NOMO-1 (cell line): ENCODE results near the gene OSBPL5.

Experiments
- DNase-seq, 2 experiments: peaks; one replicate each; lab custom pipeline; 2025; ENCODE audit not compliant: unreplicated experiment in 2 of 2; lab: John Stamatoyannopoulos, UW

OSBPL5 gene

DNA sequence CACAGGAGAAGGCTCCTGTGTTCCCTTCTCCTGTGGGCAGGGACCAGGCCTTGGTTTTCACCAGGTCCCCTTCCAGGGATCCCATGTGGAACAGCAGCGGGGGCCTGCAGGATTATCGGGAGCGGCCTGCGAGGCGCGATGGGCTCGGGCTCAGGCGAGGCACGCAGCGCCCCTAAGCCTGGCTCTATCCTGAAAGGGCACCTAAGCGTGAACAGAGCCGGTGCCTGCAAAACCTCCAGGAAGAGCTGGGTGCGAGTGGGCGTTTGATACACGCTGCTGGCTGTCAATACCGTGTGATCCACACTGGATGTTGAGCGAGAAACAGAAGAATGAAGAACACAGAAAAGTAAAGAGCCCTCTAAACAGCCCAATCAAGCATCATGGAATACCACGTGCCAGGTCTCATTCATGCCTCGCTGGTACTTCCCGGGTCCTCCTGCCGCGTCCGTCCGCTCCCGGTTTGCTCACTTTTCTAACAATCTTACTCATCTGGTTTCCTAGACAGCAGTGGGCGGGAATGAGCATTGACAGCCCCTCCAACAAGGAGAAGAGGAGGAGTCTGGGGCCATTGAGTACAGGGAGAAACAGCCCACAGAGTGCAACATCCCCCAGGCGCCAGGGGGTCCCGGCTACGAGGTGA, 12.5 kb downstream of the OSBPL5 start:
- DNase-seq: no peak

DNA sequence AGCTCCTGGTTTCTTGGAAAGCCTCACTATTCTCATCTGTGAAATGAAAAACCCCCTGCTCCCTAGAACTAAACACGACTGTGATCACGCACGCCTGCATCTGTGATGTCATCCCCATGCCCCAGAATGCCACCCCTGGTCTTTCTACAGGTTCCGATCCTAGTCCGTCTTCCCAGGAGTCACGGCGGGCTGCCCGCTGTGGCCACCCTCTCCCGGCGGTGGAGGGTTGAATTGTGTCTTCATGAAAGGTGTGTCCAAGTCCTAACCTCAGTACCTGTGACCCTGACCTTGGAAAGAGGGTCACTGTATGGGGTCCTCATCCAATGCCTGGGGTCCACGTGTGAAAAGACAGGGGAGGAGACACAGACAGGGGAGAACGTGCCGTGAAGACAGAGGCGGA, 14.4 kb downstream of the OSBPL5 start:
- DNase-seq: no peak

DNA sequence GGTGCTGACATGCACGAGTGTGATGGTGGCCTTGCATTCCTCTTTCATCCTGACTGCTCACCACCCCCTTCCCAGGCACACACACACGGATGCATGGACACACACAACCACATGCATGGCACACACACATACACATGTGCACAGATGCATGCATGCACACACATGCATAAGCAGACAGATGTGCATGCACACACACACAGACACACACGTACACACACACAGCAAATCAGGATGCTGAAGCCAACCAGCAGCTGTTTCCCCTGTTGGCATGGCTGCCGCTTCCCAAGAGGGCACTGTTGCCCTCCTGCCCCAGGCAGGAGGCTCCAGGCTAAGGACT, 15.3 kb downstream of the OSBPL5 start:
- no peak for DNase-seq

DNA sequence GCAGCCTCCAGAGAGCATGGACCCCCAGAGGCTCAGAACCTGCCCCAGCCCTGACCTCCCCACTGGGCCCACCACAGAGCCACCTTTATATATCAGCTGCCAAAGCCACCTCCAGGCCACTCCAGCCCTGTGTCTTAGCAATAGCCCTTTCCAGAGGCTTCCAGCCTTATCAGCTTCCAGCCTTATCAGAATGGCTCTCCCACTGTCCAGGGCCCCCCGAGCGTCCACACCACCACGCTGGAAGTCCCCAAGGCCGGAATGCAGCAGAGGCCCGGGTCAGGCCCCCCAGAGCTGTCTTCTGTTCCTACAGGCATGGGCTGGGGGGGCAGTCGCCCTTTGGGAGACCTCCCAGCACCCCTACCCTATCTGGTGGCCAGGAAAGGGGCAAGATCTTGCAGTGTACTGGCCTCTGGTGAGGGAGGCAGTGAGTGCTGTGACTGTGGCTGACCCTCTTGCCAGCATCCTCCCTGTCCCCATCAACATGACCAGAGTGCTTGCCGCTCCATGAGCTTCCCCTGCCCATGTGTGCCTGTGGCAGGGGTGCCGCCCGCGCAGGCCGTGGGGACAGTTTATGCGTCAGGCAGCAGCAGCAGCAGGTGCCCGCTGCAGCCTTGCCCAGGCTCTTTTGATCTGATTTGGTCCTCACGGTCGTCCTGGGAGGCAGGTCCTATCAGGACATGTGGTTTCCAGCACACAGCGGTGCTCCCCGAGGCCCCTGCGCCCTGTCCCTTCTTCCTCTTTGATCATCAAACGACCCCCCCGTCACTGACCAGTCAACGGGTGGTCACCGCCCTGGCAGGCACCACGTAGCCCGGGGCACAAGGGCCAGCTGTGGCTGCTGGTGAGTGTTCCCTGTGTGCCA, 15.9 kb downstream of the OSBPL5 start:
- DNase-seq: no peak

DNA sequence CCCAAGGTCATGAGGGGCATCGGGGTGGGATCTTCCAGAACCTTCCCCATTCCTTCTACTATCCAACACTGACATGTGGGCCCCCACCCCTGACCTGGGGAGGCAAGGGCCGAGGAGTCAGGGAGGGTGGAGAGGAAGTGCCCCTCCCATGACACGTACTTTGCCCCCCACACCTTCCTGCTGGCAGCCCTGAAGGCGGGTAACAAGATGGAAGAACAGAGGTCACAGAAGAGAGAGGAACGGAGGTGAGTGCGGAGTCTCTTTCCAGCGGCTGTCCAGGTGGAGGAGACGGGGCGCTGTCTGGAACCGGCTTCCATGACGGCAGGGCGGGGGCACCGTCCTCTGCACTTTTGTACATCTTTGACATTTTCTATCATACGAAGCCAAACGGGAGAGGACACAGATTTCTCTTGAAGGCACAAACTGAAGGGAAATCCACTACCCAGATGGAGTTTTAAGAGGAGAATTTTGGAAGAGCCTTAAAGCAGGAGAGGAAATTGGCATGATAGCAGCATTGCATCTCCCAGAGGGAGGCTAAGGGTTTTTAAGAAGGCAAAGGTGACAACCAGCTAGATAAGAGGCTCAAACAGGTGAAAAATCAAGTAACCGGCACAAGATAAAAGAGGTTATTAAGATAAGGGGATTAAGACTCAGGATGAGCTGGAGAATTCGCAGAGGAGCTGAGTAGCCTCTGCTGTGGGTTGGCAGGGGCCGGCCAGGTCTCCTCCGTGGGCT, 16.7 kb downstream of the OSBPL5 start:
- DNase-seq: no peak

DNA sequence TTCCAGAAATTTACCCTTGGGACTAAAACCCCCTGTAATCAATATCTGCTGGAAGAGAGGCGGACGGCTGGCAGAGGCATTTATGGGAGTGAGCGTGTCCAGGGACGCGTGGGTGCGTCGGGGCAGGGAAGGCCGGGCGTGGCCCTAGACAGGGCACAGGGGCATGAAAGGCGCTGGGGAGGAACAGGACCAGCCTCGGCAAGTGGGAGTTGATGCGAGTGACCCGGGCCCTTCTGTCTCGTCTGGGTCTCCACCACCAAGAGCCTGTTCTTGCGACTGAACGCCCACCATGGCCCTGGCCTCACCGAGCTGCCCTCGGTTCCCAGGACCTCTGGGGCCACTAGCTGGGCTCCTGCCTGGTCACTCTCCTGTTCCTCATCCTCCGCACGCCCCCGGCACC, 17.5 kb downstream of the OSBPL5 start:
- no peak for DNase-seq

DNA sequence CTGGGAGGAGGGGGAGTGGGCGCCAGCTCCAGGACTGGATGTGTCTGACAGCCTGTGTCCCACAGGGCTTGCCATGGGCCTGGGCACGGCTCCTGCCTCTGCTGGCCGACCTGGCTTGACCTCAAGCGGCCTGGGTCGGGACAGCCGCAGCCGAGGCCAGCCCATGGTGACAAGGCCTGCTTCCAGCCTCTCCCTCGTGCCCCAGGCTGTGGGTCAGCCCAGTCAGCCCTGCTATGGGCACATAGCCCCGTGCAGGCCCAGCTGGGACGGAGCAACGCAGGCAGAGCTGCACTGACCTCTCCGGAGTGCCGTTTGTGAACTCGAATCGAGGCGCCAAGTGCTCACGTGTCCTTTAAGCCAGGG, 17.9 kb downstream of the OSBPL5 start:
- no peak for DNase-seq

DNA sequence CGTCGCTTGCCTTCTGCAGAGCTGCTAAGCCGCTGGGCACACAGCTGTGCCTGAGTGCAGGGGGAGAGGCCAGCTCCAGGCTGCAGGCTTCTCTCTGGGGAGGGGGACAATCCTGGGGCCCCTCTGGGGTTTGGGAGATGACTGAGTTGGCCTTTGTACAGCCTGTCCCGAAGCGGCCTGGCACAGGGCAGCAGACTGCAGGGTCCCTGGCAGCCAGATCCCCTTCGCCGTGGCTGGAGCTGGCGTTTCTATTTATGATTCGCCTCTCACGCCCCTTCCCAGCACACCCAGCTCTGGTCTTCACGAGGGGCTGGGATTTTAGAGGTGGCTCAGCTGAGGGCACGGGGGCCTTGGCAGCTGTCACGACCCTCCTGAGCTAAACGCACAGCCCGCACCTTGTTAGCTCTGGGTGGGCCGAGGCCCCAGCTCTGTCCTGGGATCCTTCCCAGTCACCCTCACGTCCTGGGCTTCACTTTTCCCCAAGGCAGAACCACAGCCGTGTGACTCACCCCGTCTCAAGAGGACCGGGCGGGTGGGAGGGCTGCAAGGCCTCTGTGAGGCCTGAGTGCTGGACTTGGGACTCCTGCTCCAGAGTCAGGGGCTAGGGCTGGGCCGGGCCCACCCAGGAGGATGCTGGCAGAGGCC, 18.4 kb downstream of the OSBPL5 start:
- no peak for DNase-seq

DNA sequence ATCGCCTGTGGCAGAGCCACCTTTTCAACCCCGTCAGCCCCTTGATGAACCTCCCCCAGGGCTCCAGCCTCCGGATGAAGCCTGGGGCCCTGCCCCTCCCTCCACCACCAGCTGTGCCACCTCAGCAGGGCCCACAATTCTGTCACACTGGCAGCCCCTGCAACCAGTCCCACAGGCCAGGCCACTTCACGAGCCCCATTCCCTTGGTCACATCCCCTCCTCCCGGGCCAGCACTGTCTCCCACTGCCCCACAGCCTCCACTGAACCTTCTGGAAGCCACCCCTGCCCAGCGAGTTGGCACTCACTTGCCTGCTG, 19.9 kb downstream of the OSBPL5 start:
- DNase-seq: no peak

DNA sequence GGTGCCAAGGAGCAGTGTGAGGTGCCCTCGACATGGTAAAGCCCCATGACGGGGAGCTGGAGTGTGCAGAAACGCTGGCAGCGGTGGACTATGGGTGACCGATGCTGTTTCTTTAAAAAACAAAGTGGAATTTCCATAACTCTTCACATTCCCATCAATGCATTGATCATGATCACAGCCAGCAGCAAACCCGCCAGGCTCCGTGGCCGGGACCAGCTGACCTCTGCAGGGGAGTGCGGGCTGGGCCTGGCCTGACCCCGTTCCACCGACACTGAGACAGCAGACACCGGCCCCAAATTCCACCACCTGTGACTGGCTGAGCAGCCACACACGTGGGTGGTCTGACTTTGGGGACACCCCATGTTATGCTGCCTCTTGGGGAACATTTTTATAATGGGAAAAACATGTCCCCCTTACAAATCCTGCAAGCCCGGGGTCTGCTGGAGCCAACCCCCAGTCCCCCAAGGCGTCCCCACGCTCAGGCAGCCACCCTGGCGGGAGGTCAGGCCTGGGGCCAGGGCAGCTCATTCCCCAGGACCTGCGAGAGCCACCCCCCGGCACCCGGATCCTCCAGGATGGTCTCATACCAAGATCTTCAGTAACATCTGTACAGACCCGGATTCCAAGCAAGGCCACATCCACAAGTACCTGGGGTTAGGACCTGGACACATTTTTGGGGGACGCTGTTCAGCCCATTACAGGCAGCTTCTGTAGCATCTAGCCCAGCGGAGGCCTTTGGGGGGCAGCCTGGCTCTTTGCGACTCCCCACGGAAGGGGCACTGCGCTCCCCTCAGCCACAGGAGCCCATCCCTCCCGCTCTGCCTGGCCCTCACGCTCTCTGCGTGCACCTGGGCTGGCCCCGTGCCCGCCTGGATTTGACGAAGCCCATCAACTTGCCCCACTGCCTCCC, 20.6 kb downstream of the OSBPL5 start:
- DNase-seq: no peak

DNA sequence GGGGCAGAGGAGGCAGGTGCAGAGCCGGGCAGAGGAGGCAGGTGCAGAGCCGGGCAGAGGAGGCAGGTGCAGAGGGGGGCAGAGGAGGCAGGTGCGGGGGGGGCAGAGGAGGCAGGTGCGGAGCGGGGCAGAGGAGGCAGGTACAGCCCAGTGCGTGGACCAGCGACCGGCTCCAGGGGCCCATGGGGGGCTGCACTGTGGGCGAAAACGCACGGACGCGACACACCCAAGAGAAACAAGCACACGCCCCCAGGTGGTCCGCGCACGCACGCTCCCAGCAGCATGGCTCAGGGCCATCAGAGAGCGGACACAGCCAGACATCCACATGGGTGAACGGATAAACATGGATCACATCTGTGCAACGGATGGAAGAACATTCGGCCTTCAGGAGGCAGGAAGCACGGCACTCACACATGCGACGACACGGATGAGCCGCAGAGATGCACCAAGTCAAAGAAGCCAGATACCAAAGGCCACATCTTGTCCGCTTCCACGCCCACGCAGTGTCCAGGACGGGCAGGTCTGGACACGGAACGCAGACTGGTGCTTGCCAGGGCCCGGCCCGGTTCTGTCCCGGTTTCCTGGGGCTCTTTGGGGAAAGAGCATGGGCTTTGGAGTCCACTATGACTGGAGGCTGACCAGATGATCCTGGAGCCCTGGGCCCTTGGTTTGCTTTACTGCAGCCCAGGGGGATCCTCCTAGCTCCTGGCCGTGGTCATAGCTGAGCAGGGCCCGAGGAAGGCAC, 21.8 kb downstream of the OSBPL5 start:
- DNase-seq: no peak

DNA sequence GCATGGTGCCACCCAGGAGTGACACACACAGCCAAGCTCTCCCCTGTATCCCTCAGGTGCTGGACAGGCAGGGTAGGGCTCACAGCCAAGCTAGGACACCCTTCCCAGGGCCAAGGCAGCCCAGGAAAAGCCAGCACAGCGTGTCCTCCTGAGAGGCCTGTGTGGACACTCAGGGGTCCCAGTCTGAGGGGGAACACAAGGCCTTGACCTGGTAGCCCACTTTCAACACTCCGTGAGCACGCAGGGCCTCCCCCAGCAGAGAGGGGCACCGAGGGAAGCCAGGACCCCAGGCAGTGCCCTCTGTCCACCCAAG, 24.9 kb downstream of the OSBPL5 start:
- no peak for DNase-seq

DNA sequence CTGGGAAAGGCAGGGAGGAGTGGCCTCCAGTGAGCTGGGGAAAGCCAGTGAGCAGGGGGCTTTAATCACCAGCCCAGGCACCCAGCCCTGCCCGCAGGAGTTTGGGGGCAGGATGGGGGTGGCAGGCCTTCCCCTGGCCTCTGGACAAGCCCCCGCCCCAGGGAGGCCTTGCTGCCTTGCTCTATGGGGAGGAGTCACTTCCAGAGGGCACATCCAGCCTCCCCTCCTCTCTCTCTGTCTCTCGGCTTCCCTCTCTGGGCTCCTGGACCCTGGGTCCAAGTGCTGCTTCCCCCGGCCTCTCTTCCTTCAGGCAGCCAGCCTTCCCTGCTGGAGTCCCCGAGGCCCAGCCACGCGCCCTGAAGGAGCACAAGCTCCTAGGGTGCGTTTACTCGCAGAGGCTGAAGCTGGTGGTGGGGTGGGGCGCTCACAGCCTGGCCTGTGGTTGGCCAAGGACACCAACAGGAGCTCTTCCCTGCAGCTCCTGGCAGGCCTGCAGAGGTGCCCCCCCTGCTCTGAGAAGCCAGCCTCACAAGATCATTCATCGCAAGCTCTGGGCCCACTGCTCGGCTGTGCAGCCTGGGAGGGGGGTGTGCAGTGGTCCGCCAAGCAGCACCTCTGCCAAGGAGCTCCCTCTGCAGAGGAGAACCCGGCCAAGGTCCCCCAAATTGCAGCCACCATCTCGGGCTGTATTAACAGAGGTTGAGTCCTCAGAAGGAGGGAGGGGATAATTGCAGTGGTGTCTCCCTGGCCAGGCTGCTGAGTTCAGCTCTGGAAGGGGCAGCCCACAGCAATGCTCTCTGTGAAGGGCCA, 25.4 kb downstream of the OSBPL5 start:
- DNase-seq: no peak

DNA sequence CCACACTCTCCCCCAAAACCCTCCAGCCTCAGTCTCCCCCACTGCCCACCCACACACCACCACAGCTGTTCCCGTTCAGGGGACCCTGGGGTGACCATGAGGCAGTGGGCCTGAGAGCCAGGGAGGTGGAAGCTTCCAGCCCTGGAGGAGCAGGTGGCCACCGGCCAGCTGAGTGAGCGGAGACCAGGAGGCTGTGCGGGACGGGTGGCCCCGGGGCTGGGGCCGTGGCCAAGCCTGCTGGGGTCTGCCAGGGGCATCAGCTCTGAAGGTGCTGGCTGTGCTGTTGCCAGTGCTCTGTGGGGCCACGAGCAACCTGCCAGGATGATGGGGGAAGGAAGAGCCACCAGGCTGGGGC, 26.0 kb downstream of the OSBPL5 start:
- no peak for DNase-seq

DNA sequence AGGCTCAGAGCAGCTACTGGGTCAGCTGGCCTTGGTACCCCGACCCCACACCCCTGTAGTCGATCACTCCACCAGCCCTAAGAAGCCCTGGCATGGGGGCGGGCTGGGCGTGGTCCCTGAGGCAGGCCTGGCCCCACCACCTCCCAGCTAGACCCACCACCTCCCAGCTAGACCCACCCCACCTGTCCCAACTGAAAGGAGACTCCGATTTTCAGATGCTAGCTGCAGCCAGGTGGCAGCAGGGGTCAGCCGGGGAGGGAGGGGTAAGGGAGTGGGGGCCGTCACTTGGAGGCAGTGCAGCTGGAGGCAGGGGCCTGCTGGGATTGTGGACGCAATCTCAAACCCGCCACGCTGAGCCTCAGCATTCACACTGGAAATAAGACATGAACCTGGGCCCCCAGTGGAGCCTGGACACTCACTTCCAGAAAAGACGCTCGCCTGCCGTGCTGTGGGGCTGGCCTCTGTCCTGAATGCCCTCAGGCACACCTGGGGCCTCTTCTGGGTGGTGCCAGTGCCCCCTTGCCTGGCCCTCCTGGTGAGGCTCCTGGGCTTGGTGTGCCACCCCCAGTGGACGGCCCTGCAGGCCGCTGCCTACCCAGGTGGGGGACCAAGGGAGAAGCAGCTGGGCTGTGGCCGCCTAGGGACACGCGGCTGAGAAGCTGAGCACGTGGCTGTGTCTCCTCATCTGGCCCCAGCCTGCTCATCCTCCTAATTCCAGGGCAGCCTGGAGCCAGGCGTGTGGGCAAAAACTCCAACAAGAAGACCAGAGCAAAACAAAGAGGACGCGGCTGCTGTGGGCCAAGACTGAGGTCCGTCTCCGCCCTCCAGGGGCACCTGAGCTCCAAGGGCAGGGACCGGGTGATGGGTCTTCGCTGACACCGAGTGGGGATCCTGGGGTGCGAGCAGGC, 26.7 kb downstream of the OSBPL5 start:
- no peak for DNase-seq

DNA sequence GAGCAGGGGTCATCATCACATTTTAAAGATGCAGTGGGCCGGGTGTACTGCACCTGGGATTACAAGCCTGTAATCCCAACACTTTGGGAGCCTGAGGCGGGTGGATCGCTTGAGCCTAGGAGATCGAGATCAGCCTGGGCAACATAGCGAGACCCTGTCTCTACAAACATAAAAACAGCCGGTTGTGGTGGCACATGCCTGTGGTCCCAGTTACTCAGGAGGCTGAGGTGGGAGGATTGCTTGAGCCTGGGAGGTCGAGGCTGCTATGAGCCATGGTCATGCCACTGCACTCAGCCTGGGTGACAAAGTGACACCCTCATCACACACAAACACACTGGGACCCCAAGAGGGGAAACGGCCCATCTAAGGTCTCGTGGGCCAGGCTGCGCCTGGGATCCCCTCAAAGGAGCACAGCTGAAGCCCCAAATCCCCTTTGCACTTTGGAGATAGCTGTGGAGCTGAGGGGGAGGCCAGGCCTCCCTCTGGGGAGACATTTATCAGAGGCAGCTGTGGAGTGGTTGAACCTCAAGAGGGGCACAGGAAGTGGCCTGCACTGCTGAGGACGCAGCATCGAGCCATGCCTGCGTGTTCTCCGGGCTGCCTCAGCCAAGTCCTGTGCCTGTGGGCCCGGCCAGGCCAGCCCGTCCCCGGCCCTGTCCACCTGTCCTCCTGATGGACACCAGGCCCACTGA, 27.5 kb downstream of the OSBPL5 start:
- no peak for DNase-seq

DNA sequence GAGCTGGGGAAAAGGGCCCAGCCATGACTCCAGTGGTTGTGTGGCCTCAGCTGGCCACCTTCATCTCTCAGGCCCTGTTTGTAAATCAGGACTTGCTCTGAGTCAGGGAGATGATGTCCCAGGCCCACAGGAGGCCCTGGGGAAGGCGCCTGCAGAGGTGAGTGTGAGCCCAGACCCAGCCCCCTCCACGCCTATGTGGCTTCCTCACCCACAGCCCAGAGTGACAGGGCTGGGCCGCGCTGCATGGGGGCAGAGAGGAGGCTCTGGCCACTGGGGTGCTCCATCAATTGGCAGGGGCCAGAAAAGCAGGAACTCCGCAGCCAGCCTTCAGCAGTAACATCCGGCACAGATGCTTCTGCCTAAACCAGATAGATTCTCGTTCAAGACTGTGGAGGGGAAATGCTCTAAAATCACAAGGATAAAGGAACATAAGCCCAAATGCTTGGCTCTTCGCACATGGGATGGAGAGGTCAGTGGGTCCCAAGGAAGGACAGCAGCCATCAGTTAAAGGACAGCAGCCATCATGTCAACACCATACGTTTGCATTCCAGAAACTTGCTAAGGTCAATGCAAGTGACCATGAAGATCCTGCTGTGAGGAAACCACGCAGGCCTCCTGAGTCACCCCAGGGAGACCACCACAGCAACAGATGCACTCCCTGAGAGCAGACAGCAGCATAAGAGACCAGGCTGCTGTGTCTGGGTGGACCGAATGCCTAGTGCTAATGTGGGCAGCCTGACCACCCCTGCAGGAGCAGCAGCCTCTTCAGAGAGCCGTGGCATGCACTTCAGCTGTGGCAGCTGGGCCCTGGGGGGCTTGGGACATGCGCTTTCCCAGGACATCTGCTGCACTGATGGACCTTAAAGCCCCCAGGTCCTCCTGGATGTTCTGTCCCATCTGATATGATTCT, 28.3 kb downstream of the OSBPL5 start:
- DNase-seq: no peak
